HepG2 (cell line): Measurements from ENCODE around the gene COPB2. TPM values are rescaled to one million over a fixed set of nuclear protein-coding genes. Genes with fewer than 3 reads are reported as not detected.

Experiments used
- BRD4 ChIP-seq: sonication (generic); formaldehyde crosslinking; IDR thresholded peaks from 2 replicates; pipeline ENCODE4 v1.4.0; 2020; ENCODE audit warnings: missing genetic modification reagents
- CHD2 ChIP-seq: IDR thresholded peaks from 2 replicates; pipeline ENCODE4 v1.6.1; 2011; ENCODE audit warnings: low read depth, low read length, improper control_type of control experiment
- DMAP1 ChIP-seq: IDR thresholded peaks from 2 replicates; pipeline ENCODE4 v1.6.1; 2016
- FOXA3 ChIP-seq: IDR thresholded peaks from 2 replicates; pipeline ENCODE4 v1.6.1; 2016; ENCODE audit warnings: missing genetic modification reagents, missing compliant biosample characterization
- GLI4 ChIP-seq: sonication (generic); formaldehyde crosslinking; IDR thresholded peaks from 2 replicates; pipeline ENCODE4 v1.5.1; 2020; ENCODE audit warnings: missing genetic modification reagents, mild to moderate bottlenecking, moderate library complexity, borderline replicate concordance
- KLF12 ChIP-seq: sonication (generic); formaldehyde crosslinking; IDR thresholded peaks from 2 replicates; pipeline ENCODE4 v1.4.0; 2020; ENCODE audit warnings: missing genetic modification reagents, borderline replicate concordance
- MAFK ChIP-seq, 2 experiments: IDR thresholded peaks in 1 of 2; conservative IDR thresholded peaks in 1 of 2; 2 replicates each; pipeline ENCODE4 v1.6.1; 2011; ENCODE audit warnings: improper control_type of control experiment in 2 of 2, low read length in 2 of 2
- NFE2 ChIP-seq: sonication (generic); formaldehyde crosslinking; IDR thresholded peaks from 2 replicates; pipeline ENCODE4 v1.4.0; 2020; ENCODE audit warnings: missing genetic modification reagents
- PATZ1 ChIP-seq: sonication (generic); formaldehyde crosslinking; IDR thresholded peaks from 2 replicates; pipeline ENCODE4 v1.4.0; 2020; ENCODE audit warnings: missing genetic modification reagents
- RAD51 ChIP-seq: fragments of 450-650 bp; IDR thresholded peaks from 2 replicates; pipeline ENCODE4 v1.6.1; 2016; ENCODE audit warnings: borderline replicate concordance
- ZNF12 ChIP-seq: sonication (generic); formaldehyde crosslinking; IDR thresholded peaks from 2 replicates; pipeline ENCODE4 v1.5.0; 2020; ENCODE audit warnings: missing genetic modification reagents
- ZNF383 ChIP-seq: sonication (generic); formaldehyde crosslinking; IDR thresholded peaks from 2 replicates; pipeline ENCODE4 v1.4.0; 2020; ENCODE audit warnings: missing genetic modification reagents, mild to moderate bottlenecking, borderline replicate concordance
- ZSCAN31 ChIP-seq: sonication (generic); formaldehyde crosslinking; IDR thresholded peaks from 2 replicates; pipeline ENCODE4 v1.5.0; 2020; ENCODE audit warnings: low read depth, mild to moderate bottlenecking, missing genetic modification reagents
- ZXDC ChIP-seq: sonication (generic); formaldehyde crosslinking; IDR thresholded peaks from 2 replicates; pipeline ENCODE4 v1.5.0; 2020; ENCODE audit warnings: mild to moderate bottlenecking, missing genetic modification reagents
- polyA plus RNA-seq, 8 experiments: library from polyadenylated mRNA; depleted of rRNA in 3 of 8; stranded (reverse) in 7 of 8; unstranded in 1 of 8; fragments of >200 nt; fragmentation: Illumina TruSeq in 4 of 8; extraction: Trizol in 4 of 8; gene quantifications; 2 replicates each; pipeline versions ENCODE4 v1.2.1 to v1.2.3, GENCODE V29; 2011 to 2016; ENCODE audit warnings: low read depth in 4 of 8, missing spikeins in 1 of 8, mixed read lengths in 1 of 8; ENCODE audit not compliant: insufficient read depth in 1 of 8
- total RNA-seq, 5 experiments: library from RNA; depleted of rRNA; stranded (reverse); fragments of >200 nt; fragmentation: Illumina TruSeq; extraction: Trizol; gene quantifications; 2 replicates each; pipeline ENCODE4 v1.2.3, GENCODE V29; 2016; ENCODE audit warnings: low read depth in 1 of 5
- TF ChIP-seq, protein P1 (sequence below): fragments of 450-650 bp; IDR thresholded peaks from 2 replicates; pipeline ENCODE4 v1.6.1; 2017
- TF ChIP-seq, protein P2 (sequence below): sonication (generic); formaldehyde crosslinking; IDR thresholded peaks from 2 replicates; pipeline ENCODE4 v1.5.0; 2020; ENCODE audit warnings: mild to moderate bottlenecking, low read depth, missing genetic modification reagents, borderline replicate concordance
- TF ChIP-seq, protein P3 (sequence below): sonication (generic); formaldehyde crosslinking; IDR thresholded peaks from 2 replicates; pipeline ENCODE4 v1.4.0; 2020; ENCODE audit warnings: missing genetic modification reagents, mild to moderate bottlenecking, borderline replicate concordance
- TF ChIP-seq, protein P4 (sequence below): sonication (generic); formaldehyde crosslinking; IDR thresholded peaks from 2 replicates; pipeline ENCODE4 v1.4.0; 2020; ENCODE audit warnings: mild to moderate bottlenecking, low read depth, missing genetic modification reagents
- TF ChIP-seq, protein P5 (sequence below): sonication (generic); formaldehyde crosslinking; IDR thresholded peaks from 2 replicates; pipeline ENCODE4 v1.5.1; 2020; ENCODE audit warnings: missing genetic modification reagents, mild to moderate bottlenecking, borderline replicate concordance

Gene COPB2
- total and polyA plus RNA-seq, 2 of the 13 experiments (the other 11 are each of a cell fraction or from before 2014, with no cell fraction given), result 83.3 to 217 TPM

- TF ChIP-seq, protein P1, sequence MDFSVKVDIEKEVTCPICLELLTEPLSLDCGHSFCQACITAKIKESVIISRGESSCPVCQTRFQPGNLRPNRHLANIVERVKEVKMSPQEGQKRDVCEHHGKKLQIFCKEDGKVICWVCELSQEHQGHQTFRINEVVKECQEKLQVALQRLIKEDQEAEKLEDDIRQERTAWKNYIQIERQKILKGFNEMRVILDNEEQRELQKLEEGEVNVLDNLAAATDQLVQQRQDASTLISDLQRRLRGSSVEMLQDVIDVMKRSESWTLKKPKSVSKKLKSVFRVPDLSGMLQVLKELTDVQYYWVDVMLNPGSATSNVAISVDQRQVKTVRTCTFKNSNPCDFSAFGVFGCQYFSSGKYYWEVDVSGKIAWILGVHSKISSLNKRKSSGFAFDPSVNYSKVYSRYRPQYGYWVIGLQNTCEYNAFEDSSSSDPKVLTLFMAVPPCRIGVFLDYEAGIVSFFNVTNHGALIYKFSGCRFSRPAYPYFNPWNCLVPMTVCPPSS, result no peak
- 0 out of 2 replicates have a peak, but pooled peaks have one; percentile 8 for TF ChIP-seq PATZ1
- no peak for TF ChIP-seq ZNF383 (CRISPR knock-in tag)
- peak; percentile 71; the same call in 1 of the 2 replicates for TF ChIP-seq ZXDC (CRISPR knock-in tag)
- TF ChIP-seq FOXA3, result no peak
- TF ChIP-seq, protein P2, sequence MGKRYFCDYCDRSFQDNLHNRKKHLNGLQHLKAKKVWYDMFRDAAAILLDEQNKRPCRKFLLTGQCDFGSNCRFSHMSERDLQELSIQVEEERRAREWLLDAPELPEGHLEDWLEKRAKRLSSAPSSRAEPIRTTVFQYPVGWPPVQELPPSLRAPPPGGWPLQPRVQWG (CRISPR knock-in tag), result no peak
- peak; percentile 92 for TF ChIP-seq BRD4 (CRISPR knock-in tag)
- TF ChIP-seq, protein P3, sequence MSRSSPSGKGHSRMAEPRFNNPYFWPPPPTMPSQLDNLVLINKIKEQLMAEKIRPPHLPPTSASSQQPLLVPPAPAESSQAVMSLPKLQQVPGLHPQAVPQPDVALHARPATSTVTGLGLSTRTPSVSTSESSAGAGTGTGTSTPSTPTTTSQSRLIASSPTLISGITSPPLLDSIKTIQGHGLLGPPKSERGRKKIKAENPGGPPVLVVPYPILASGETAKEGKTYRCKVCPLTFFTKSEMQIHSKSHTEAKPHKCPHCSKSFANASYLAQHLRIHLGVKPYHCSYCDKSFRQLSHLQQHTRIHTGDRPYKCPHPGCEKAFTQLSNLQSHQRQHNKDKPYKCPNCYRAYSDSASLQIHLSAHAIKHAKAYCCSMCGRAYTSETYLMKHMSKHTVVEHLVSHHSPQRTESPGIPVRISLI (CRISPR knock-in tag), result no peak
- TF ChIP-seq RAD51, result no peak
- no peak; the same call in 1 of the 2 replicates for TF ChIP-seq GLI4
- no peak for TF ChIP-seq ZNF12
- TF ChIP-seq, protein P4, sequence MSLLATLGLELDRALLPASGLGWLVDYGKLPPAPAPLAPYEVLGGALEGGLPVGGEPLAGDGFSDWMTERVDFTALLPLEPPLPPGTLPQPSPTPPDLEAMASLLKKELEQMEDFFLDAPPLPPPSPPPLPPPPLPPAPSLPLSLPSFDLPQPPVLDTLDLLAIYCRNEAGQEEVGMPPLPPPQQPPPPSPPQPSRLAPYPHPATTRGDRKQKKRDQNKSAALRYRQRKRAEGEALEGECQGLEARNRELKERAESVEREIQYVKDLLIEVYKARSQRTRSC (CRISPR knock-in tag), result no peak
- TF ChIP-seq, protein P5, sequence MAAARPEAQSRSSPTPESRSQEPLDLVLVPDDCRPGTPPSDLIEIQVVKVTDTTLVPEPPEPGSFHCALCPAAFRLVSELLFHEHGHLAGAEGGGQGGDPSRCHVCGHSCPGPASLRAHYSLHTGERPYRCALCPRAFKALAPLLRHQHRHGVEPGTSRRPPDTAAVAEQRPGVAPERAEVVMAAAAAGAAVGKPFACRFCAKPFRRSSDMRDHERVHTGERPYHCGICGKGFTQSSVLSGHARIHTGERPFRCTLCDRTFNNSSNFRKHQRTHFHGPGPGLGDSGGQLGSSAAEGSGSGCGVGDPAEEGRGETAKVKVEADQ (CRISPR knock-in tag), result no peak; the same call in 1 of the 2 replicates
- peak; percentile 82 for TF ChIP-seq KLF12 (CRISPR knock-in tag)
- TF ChIP-seq NFE2 (CRISPR knock-in tag), result no peak
- no peak for TF ChIP-seq ZSCAN31
- no peak for TF ChIP-seq MAFK (conservative IDR thresholded peaks at IDR 0.05 in 1 of 2, IDR thresholded peaks at IDR 0.05 in 1 of 2; ENCODE audit: low read length in 2 of 2)
- TF ChIP-seq CHD2, result peak; percentile 88
- peak; percentile 59; the same call in 1 of the 2 replicates for TF ChIP-seq DMAP1
Measured at GRCh38 chr3:139343895-139344856, 45.3 kb downstream of the COPB2 start, which contains the start of gene MRPS22 (continued).
